ENCODE measurements around the gene CHD3. TPM values are rescaled to one million over a fixed set of nuclear protein-coding genes. Genes with fewer than 3 reads are reported as not detected.

Gene CHD3
- total RNA-seq, 1 experiment from 2014 or later: 27.9 TPM

GRCh38 chr17:7840441-7840840 is 48.1 kb upstream of the CHD3 start:
- BruUV-seq (replicated peaks): no TSS peak
- H3K36me3 Mint-ChIP-seq (ENCODE audit: insufficient read depth, unreplicated experiment): peaks cover 65% of the 10 kb centered on the region
- peaks cover 24% of the 10 kb centered on the region for H3K4me1 Mint-ChIP-seq (ENCODE audit: low read depth, unreplicated experiment)

GRCh38 chr17:7840875-7841274 is 47.7 kb upstream of the CHD3 start:
- Mint-ChIP-seq H3K27me3 (ENCODE audit: insufficient read depth, unreplicated experiment) (no peaks in the 10 kb centered on the region), H3K4me1 (ENCODE audit: low read depth, unreplicated experiment) (peaks cover 24% of the 10 kb centered on the region), H3K9me3 (ENCODE audit: unreplicated experiment) (no peaks in the 10 kb centered on the region), H3K4me3 (ENCODE audit: unreplicated experiment) (peak overlapping the region; percentile 82), H3K36me3 (ENCODE audit: insufficient read depth, unreplicated experiment) (peaks cover 68% of the 10 kb centered on the region), H3K27ac (ENCODE audit: unreplicated experiment) (peak overlapping the region; percentile 98)
- Histone ChIP-seq H3K27me3 (replicated peaks; ENCODE audit: control insufficient read depth, insufficient read depth, low read length) (no peaks in the 10 kb centered on the region), H3K9me3 (no peaks in the 10 kb centered on the region), H3K36me3 (ENCODE audit: control insufficient read depth, insufficient read depth, low read length) (no peaks in the 10 kb centered on the region), H3K4me1 (peaks cover 30% of the 10 kb centered on the region), H3K4me3 (ENCODE audit: low read depth, low read length) (peak overlapping the region; percentile 68)
- POLR2A ChIA-PET: no interaction called here
- intact Hi-C loops (cut with micrococcal nuclease; ENCODE audit: unreplicated experiment): loop anchor here (1.0 kb wide), 1 partner anchor 8 kb away; no protein-coding TSS in a partner anchor
- no peak for TF ChIP-seq CTCF (IDR thresholded peaks at IDR 0.05; ENCODE audit: insufficient read depth in 1 of 2, low read depth in 1 of 2, low read length in 1 of 2, severe bottlenecking in 1 of 2, unreplicated experiment in 1 of 2)
- DNase-seq: no peak
- CTCF ChIA-PET: interaction anchor here (1.1 kb wide), 1 partner anchor 97 kb away, joined by 3 read pairs; no protein-coding TSS in a partner anchor
- BruUV-seq (replicated peaks): TSS peak; percentile 2

More at GRCh38 chr17:7840441-7840840, 48.1 kb upstream of the CHD3 start:
- no peak for DNase-seq
- Mint-ChIP-seq H3K9me3 (ENCODE audit: unreplicated experiment) (no peaks in the 10 kb centered on the region), H3K27me3 (ENCODE audit: insufficient read depth, unreplicated experiment) (no peaks in the 10 kb centered on the region), H3K4me3 (ENCODE audit: unreplicated experiment) (peak overlapping the region; percentile 82), H3K27ac (ENCODE audit: unreplicated experiment) (peak overlapping the region; percentile 98)
- H3K4me3 ChIP-seq (ENCODE audit: low read depth, low read length): no peak overlapping the region
- POLR2A ChIA-PET: no interaction called here
- H3K27me3 ChIP-seq (replicated peaks; ENCODE audit: control insufficient read depth, insufficient read depth, low read length): no peaks in the 10 kb centered on the region
- intact Hi-C loops (cut with micrococcal nuclease; ENCODE audit: unreplicated experiment): no loop called here
- no peak for TF ChIP-seq CTCF (IDR thresholded peaks at IDR 0.05; ENCODE audit: insufficient read depth in 1 of 2, low read depth in 1 of 2, low read length in 1 of 2, severe bottlenecking in 1 of 2, unreplicated experiment in 1 of 2)
- no peaks in the 10 kb centered on the region for H3K9me3 ChIP-seq
- H3K4me1 ChIP-seq: peaks cover 30% of the 10 kb centered on the region
- CTCF ChIA-PET: no interaction called here
- no peaks in the 10 kb centered on the region for H3K36me3 ChIP-seq (ENCODE audit: control insufficient read depth, insufficient read depth, low read length)

- H3K27ac Mint-ChIP-seq (ENCODE audit: unreplicated experiment): peak overlapping the region; percentile 98
- Histone ChIP-seq H3K27me3 (replicated peaks; ENCODE audit: control insufficient read depth, insufficient read depth, low read length) (no peaks in the 10 kb centered on the region), H3K4me1 (peaks cover 30% of the 10 kb centered on the region), H3K36me3 (ENCODE audit: control insufficient read depth, insufficient read depth, low read length) (no peaks in the 10 kb centered on the region), H3K4me3 (ENCODE audit: low read depth, low read length) (peak overlapping the region; percentile 68), H3K9me3 (no peaks in the 10 kb centered on the region)
- peaks cover 24% of the 10 kb centered on the region for H3K4me1 Mint-ChIP-seq (ENCODE audit: low read depth, unreplicated experiment)
- TF ChIP-seq CTCF (IDR thresholded peaks at IDR 0.05; ENCODE audit: insufficient read depth in 1 of 2, low read depth in 1 of 2, low read length in 1 of 2, severe bottlenecking in 1 of 2, unreplicated experiment in 1 of 2): no peak
- intact Hi-C loops (cut with micrococcal nuclease; ENCODE audit: unreplicated experiment): loop anchor here (1.0 kb wide), 1 partner anchor 8 kb away; no protein-coding TSS in a partner anchor
- CTCF ChIA-PET: interaction anchor here (1.1 to 1.8 kb wide), 2 partner anchors 16 to 98 kb away, joined by 3 to 7 read pairs; partner anchors contain the start of gene NAA38
- no peaks in the 10 kb centered on the region for H3K27me3 Mint-ChIP-seq (ENCODE audit: insufficient read depth, unreplicated experiment)
- POLR2A ChIA-PET: interaction anchor here (0.6 to 1.0 kb wide), 2 partner anchors 93 to 516 kb away, joined by 3 read pairs; no protein-coding TSS in a partner anchor
- DNase-seq: peak; percentile 78 to 80
- H3K9me3 Mint-ChIP-seq (ENCODE audit: unreplicated experiment): no peaks in the 10 kb centered on the region
- no TSS peak for BruUV-seq (replicated peaks)
- peaks cover 65% of the 10 kb centered on the region for H3K36me3 Mint-ChIP-seq (ENCODE audit: insufficient read depth, unreplicated experiment)
- peak overlapping the region; percentile 82 for H3K4me3 Mint-ChIP-seq (ENCODE audit: unreplicated experiment)
Observed at GRCh38 chr17:7841396-7841914, 47.1 kb upstream of the CHD3 start.

Measured in Caco-2 (cell line).